HEK293 (cell line): ENCODE data around the gene PDCD7.

Source experiments
- CTCF ChIA-PET: fragments of 350-600 bp; formaldehyde crosslinking; extraction: SDS; loops from one replicate; lab custom pipeline; 2021; ENCODE audit warnings: antibody characterized with exemption; lab: Yijun Ruan, JAX
- POLR2A ChIA-PET: fragments of 300-600 bp; formaldehyde crosslinking; extraction: SDS; loops from one replicate; lab custom pipeline; 2020; ENCODE audit warnings: antibody characterized with exemption, inconsistent platforms; lab: Yijun Ruan, JAX
- H3K27ac ChIP-seq: fragments of 200-500 bp; sonication (Bioruptor generic); 2 replicates; pipeline ENCODE4 v1.5.1; 2014; ENCODE audit warnings: low read depth, low read length, control low read depth, inconsistent platforms; ENCODE audit errors: extremely low read depth
- H3K36me3 ChIP-seq, 2 experiments: fragments of 200-500 bp in 1 of 2; sonication (Bioruptor generic) in 1 of 2; 1 replicate in 1 of 2; 2 replicates in 1 of 2; pipeline ENCODE4 v1.5.1; 2014 to 2017; ENCODE audit warnings: inconsistent platforms in 2 of 2, low read length in 2 of 2; ENCODE audit not compliant: control insufficient read depth in 2 of 2, insufficient read depth in 1 of 2
- H3K4me1 ChIP-seq: fragments of 200-500 bp; sonication (Bioruptor generic); 2 replicates; pipeline ENCODE4 v1.5.1; 2014; ENCODE audit warnings: mild to moderate bottlenecking, low read length, inconsistent platforms; ENCODE audit not compliant: control insufficient read depth, insufficient read depth
- H3K4me3 ChIP-seq: 2 replicates; pipeline ENCODE4 v1.5.1; 2011; ENCODE audit warnings: low read depth, mild to moderate bottlenecking, control low read depth, low read length, moderate library complexity
- H3K9me3 ChIP-seq: fragments of 200-500 bp; sonication (Bioruptor generic); 2 replicates; pipeline ENCODE4 v1.5.1; 2014; ENCODE audit warnings: low read depth, low read length, inconsistent platforms; ENCODE audit not compliant: control insufficient read depth, insufficient read depth
- BCL11A ChIP-seq: fragments of 450-650 bp; formaldehyde crosslinking; IDR thresholded peaks from 2 replicates; pipeline ENCODE4 v1.5.1; 2016; ENCODE audit warnings: low read depth, missing biosample characterization, missing genetic modification characterization
- BCL11B ChIP-seq: fragments of 450-650 bp; formaldehyde crosslinking; IDR thresholded peaks from 2 replicates; pipeline ENCODE4 v1.5.1; 2016; ENCODE audit warnings: low read depth, missing biosample characterization, missing genetic modification characterization
- EGR2 ChIP-seq: fragments of 450-650 bp; formaldehyde crosslinking; IDR thresholded peaks from 2 replicates; pipeline ENCODE4 v1.5.1; 2016; ENCODE audit warnings: low read depth, missing biosample characterization, missing genetic modification characterization
- HOXD13 ChIP-seq: sonication (generic); formaldehyde crosslinking; IDR thresholded peaks from 2 replicates; pipeline ENCODE4 v1.8.0; 2022; ENCODE audit warnings: missing genetic modification reagents, borderline replicate concordance
- KLF7 ChIP-seq: fragments of 450-650 bp; formaldehyde crosslinking; IDR thresholded peaks from 2 replicates; pipeline ENCODE4 v1.5.1; 2016; ENCODE audit warnings: missing biosample characterization, missing genetic modification characterization, borderline replicate concordance
- SALL2 ChIP-seq: fragments of 450-650 bp; formaldehyde crosslinking; IDR thresholded peaks from 2 replicates; pipeline ENCODE4 v1.5.0; 2017; ENCODE audit warnings: missing biosample characterization, mild to moderate bottlenecking, missing genetic modification characterization, borderline replicate concordance
- ZBTB21 ChIP-seq: fragments of 450-650 bp; formaldehyde crosslinking; IDR thresholded peaks from 2 replicates; pipeline ENCODE4 v1.5.1; 2017; ENCODE audit warnings: missing biosample characterization, missing genetic modification characterization
- ZNF10 ChIP-seq: fragments of 450-650 bp; formaldehyde crosslinking; IDR thresholded peaks from 2 replicates; pipeline ENCODE4 v1.5.1; 2017; ENCODE audit warnings: missing biosample characterization, missing genetic modification characterization
- ZNF133 ChIP-seq: fragments of 450-650 bp; formaldehyde crosslinking; IDR thresholded peaks from 2 replicates; pipeline ENCODE4 v1.5.1; 2016; ENCODE audit warnings: missing biosample characterization, missing genetic modification characterization
- ZNF138 ChIP-seq: fragments of 450-650 bp; formaldehyde crosslinking; IDR thresholded peaks from 2 replicates; pipeline ENCODE4 v1.5.1; 2016; ENCODE audit warnings: missing biosample characterization, missing genetic modification characterization, borderline replicate concordance
- ZNF146 ChIP-seq: fragments of 450-650 bp; formaldehyde crosslinking; IDR thresholded peaks from 2 replicates; pipeline ENCODE4 v1.5.1; 2016; ENCODE audit warnings: missing biosample characterization, missing genetic modification characterization
- ZNF175 ChIP-seq: fragments of 450-650 bp; formaldehyde crosslinking; IDR thresholded peaks from 2 replicates; pipeline ENCODE4 v1.5.1; 2016; ENCODE audit warnings: missing biosample characterization, missing genetic modification characterization
- ZNF184 ChIP-seq: fragments of 450-650 bp; IDR thresholded peaks from 2 replicates; pipeline ENCODE4 v1.5.1; 2018; ENCODE audit warnings: missing biosample characterization, mild to moderate bottlenecking, missing genetic modification characterization
- ZNF362 ChIP-seq: fragments of 450-650 bp; formaldehyde crosslinking; IDR thresholded peaks from 2 replicates; pipeline ENCODE4 v1.5.1; 2016; ENCODE audit warnings: missing biosample characterization, missing genetic modification characterization
- ZNF366 ChIP-seq: fragments of 450-650 bp; formaldehyde crosslinking; conservative IDR thresholded peaks from 2 replicates; pipeline ENCODE4 v1.5.1; 2016; ENCODE audit warnings: missing biosample characterization, missing genetic modification characterization
- ZNF391 ChIP-seq: fragments of 450-650 bp; formaldehyde crosslinking; IDR thresholded peaks from 2 replicates; pipeline ENCODE4 v1.5.1; 2016; ENCODE audit warnings: low read depth, missing biosample characterization, missing genetic modification characterization, borderline replicate concordance
- ZNF423 ChIP-seq: fragments of 450-650 bp; formaldehyde crosslinking; IDR thresholded peaks from 2 replicates; pipeline ENCODE4 v1.5.1; 2016; ENCODE audit warnings: missing biosample characterization, missing genetic modification characterization
- ZNF518A ChIP-seq: fragments of 450-650 bp; formaldehyde crosslinking; conservative IDR thresholded peaks from 2 replicates; pipeline ENCODE4 v1.5.1; 2016; ENCODE audit warnings: low read depth, missing biosample characterization, missing genetic modification characterization
- ZNF596 ChIP-seq: fragments of 450-650 bp; IDR thresholded peaks from 2 replicates; pipeline ENCODE4 v1.5.0; 2018; ENCODE audit warnings: missing biosample characterization, mild to moderate bottlenecking, missing genetic modification characterization, moderate library complexity
- ZNF610 ChIP-seq: fragments of 450-650 bp; formaldehyde crosslinking; IDR thresholded peaks from 2 replicates; pipeline ENCODE4 v1.5.1; 2016; ENCODE audit warnings: missing biosample characterization, missing genetic modification characterization, borderline replicate concordance
- ZNF830 ChIP-seq: fragments of 450-650 bp; IDR thresholded peaks from 2 replicates; pipeline ENCODE4 v1.5.0; 2018; ENCODE audit warnings: missing biosample characterization, missing genetic modification characterization, low read depth, mild to moderate bottlenecking, moderate library complexity
- ZSCAN16 ChIP-seq: fragments of 450-650 bp; formaldehyde crosslinking; IDR thresholded peaks from 2 replicates; pipeline ENCODE4 v1.5.1; 2016; ENCODE audit warnings: missing biosample characterization, missing genetic modification characterization
- ZXDB ChIP-seq: fragments of 450-650 bp; formaldehyde crosslinking; IDR thresholded peaks from 2 replicates; pipeline ENCODE4 v1.5.1; 2016; ENCODE audit warnings: missing biosample characterization, missing genetic modification characterization
- TF ChIP-seq, protein P1 (sequence below): fragments of 450-650 bp; formaldehyde crosslinking; IDR thresholded peaks from 2 replicates; pipeline ENCODE4 v1.5.1; 2016; ENCODE audit warnings: missing biosample characterization, missing genetic modification characterization
- TF ChIP-seq, protein P2 (sequence below): fragments of 450-650 bp; formaldehyde crosslinking; IDR thresholded peaks from 2 replicates; pipeline ENCODE4 v1.5.1; 2016; ENCODE audit warnings: missing biosample characterization, missing genetic modification characterization
- TF ChIP-seq, protein P3 (sequence below): fragments of 450-650 bp; formaldehyde crosslinking; IDR thresholded peaks from 2 replicates; pipeline ENCODE4 v1.5.1; 2016; ENCODE audit warnings: missing biosample characterization, missing genetic modification characterization

Gene PDCD7

DNA sequence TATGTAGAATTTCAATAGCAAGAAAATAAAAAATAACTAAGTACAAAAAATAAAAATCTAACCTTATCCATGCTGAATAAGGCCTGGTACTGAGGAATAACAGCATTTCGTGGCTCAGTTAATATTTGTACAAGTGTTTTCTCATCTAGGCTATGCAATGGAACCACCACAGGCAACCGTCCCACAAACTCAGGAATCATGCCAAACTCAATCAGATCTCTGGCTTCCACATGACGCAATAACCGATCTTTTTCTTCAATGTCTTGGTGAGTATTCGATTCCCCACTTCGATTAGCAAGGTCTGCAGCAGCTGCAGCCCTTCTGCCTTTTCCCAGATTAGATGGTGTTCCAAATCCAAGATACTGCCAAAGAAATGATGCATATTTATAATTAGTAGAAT is 21.1 kb upstream of the PDCD7 start:
- Histone ChIP-seq H3K9me3 (no peaks in the 10 kb centered on the region), H3K4me3 (no peak overlapping the region), H3K27ac (no peak overlapping the region), H3K4me1 (no peaks in the 10 kb centered on the region), H3K36me3 (peaks cover 56 to 77% of the 10 kb centered on the region in 2 experiments)
- TF ChIP-seq ZNF830 (no peak), BCL11B (tag by site-specific recombination) (no peak), ZNF610 (tag by site-specific recombination) (no peak), ZNF596 (no peak), ZNF10 (tag by site-specific recombination) (no peak), ZSCAN16 (tag by site-specific recombination) (no peak), ZNF518A (tag by site-specific recombination) (no peak), ZNF175 (no peak), KLF7 (tag by site-specific recombination) (no peak), BCL11A (tag by site-specific recombination) (no peak), ZNF362 (tag by site-specific recombination) (no peak), ZNF133 (no peak), ZXDB (tag by site-specific recombination) (no peak), SALL2 (tag by site-specific recombination) (no peak), ZNF138 (tag by site-specific recombination) (no peak), ZBTB21 (tag by site-specific recombination) (no peak), HOXD13 (no peak)
- TF ChIP-seq, protein P1, sequence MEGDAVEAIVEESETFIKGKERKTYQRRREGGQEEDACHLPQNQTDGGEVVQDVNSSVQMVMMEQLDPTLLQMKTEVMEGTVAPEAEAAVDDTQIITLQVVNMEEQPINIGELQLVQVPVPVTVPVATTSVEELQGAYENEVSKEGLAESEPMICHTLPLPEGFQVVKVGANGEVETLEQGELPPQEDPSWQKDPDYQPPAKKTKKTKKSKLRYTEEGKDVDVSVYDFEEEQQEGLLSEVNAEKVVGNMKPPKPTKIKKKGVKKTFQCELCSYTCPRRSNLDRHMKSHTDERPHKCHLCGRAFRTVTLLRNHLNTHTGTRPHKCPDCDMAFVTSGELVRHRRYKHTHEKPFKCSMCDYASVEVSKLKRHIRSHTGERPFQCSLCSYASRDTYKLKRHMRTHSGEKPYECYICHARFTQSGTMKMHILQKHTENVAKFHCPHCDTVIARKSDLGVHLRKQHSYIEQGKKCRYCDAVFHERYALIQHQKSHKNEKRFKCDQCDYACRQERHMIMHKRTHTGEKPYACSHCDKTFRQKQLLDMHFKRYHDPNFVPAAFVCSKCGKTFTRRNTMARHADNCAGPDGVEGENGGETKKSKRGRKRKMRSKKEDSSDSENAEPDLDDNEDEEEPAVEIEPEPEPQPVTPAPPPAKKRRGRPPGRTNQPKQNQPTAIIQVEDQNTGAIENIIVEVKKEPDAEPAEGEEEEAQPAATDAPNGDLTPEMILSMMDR (tag by site-specific recombination): no peak
- CTCF ChIA-PET: no interaction called here
- POLR2A ChIA-PET: no interaction called here

DNA sequence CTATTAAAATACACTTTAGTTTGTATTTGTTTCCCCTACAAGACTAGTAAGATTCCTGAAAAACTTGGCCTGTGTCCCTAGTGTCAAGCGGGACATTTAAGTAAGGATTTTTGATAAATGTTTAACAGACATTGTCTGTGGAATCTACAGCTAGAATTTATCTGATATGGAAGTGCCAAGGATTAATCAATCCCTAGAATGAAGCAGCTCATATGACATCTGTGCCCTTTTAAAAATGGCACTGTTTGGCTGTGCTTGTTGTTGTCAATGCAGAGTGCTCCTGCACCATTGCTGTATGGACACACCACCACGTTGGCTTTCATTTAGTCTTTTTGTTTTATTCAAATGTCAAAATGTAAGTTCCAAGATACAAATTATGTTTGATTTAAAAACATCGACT is 14.3 kb upstream of the PDCD7 start:
- H3K36me3 ChIP-seq: peaks cover 30 to 32% of the 10 kb centered on the region in 2 experiments
- ChIA-PET CTCF (no interaction called here), POLR2A (no interaction called here)
- H3K27ac ChIP-seq: no peak overlapping the region
- H3K4me1 ChIP-seq: no peaks in the 10 kb centered on the region
- no peak overlapping the region for H3K4me3 ChIP-seq
- H3K9me3 ChIP-seq: no peaks in the 10 kb centered on the region
- TF ChIP-seq ZNF146 (no peak), ZNF391 (tag by site-specific recombination) (no peak), ZNF184 (tag by site-specific recombination) (no peak), EGR2 (no peak), ZNF423 (tag by site-specific recombination) (no peak), ZNF366 (tag by site-specific recombination) (no peak)
- TF ChIP-seq, protein P2, sequence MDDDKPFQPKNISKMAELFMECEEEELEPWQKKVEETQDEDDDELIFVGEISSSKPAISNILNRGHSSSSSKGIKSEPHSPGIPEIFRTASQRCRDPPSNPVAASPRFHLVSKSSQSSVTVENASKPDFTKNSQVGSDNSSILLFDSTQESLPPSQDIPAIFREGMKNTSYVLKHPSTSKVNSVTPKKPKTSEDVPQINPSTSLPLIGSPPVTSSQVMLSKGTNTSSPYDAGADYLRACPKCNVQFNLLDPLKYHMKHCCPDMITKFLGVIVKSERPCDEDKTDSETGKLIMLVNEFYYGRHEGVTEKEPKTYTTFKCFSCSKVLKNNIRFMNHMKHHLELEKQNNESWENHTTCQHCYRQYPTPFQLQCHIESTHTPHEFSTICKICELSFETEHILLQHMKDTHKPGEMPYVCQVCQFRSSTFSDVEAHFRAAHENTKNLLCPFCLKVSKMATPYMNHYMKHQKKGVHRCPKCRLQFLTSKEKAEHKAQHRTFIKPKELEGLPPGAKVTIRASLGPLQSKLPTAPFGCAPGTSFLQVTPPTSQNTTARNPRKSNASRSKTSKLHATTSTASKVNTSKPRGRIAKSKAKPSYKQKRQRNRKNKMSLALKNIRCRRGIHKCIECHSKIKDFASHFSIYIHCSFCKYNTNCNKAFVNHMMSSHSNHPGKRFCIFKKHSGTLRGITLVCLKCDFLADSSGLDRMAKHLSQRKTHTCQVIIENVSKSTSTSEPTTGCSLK (tag by site-specific recombination): no peak
- TF ChIP-seq, protein P3, sequence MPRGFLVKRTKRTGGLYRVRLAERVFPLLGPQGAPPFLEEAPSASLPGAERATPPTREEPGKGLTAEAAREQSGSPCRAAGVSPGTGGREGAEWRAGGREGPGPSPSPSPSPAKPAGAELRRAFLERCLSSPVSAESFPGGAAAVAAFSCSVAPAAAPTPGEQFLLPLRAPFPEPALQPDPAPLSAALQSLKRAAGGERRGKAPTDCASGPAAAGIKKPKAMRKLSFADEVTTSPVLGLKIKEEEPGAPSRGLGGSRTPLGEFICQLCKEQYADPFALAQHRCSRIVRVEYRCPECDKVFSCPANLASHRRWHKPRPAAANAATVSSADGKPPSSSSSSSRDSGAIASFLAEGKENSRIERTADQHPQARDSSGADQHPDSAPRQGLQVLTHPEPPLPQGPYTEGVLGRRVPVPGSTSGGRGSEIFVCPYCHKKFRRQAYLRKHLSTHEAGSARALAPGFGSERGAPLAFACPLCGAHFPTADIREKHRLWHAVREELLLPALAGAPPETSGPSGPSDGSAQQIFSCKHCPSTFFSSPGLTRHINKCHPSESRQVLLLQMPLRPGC (tag by site-specific recombination): no peak
